WTC11 (cell line): ENCODE measurements around the gene VSTM2L. TPM values are rescaled to one million over a fixed set of nuclear protein-coding genes. Genes with fewer than 3 reads are reported as not detected.

ENCODE experiments used
- ATAC-seq: fragments of 200-7000 bp; cut with Tn5 transposase; 2 replicates; pipeline ENCODE4 v1.10.0; 2021; ENCODE audit warnings: mild to moderate bottlenecking, moderate library complexity
- CTCF ChIA-PET: fragments of 300-600 bp; sonication (Branson Sonifier 250); formaldehyde crosslinking; loops from one replicate; lab custom pipeline; 2021; ENCODE audit warnings: antibody characterized with exemption; lab: Charles Lee
- POLR2A ChIA-PET: fragments of 350-600 bp; sonication (Branson Sonifier 250); formaldehyde crosslinking; loops from one replicate; lab custom pipeline; 2021; ENCODE audit warnings: antibody characterized with exemption; lab: Charles Lee
- DNase-seq: peaks from one replicate; pipeline ENCODE4 v3.0.0; 2021; ENCODE audit warnings: low spot score
- H3K27ac Mint-ChIP-seq: 2 replicates; pipeline ENCODE4 v1.8.0; 2021; ENCODE audit warnings: mixed read lengths
- H3K27me3 Mint-ChIP-seq: 2 replicates; pipeline ENCODE4 v1.8.0; 2021; ENCODE audit warnings: low read depth, mild to moderate bottlenecking, moderate library complexity, mixed read lengths
- H3K36me3 Mint-ChIP-seq: 2 replicates; pipeline ENCODE4 v1.8.0; 2021; ENCODE audit warnings: mixed read lengths
- H3K4me1 Mint-ChIP-seq: 2 replicates; pipeline ENCODE4 v1.8.0; 2022; ENCODE audit warnings: mixed read lengths
- H3K4me3 Mint-ChIP-seq: 2 replicates; pipeline ENCODE4 v1.8.0; 2021; ENCODE audit warnings: mild to moderate bottlenecking, moderate library complexity, mixed read lengths
- H3K9me3 Mint-ChIP-seq: 2 replicates; pipeline ENCODE4 v1.8.0; 2021; ENCODE audit warnings: mixed read lengths
- CREB1 ChIP-seq: sonication (generic); formaldehyde crosslinking; IDR thresholded peaks from 2 replicates; pipeline ENCODE4 v1.8.0; 2023; ENCODE audit warnings: mild to moderate bottlenecking, missing genetic modification reagents
- CREM ChIP-seq: sonication (generic); formaldehyde crosslinking; IDR thresholded peaks from 2 replicates; pipeline ENCODE4 v1.8.1; 2022; ENCODE audit warnings: mild to moderate bottlenecking, missing genetic modification reagents, moderate library complexity
- ELF4 ChIP-seq: sonication (generic); formaldehyde crosslinking; IDR thresholded peaks from 2 replicates; pipeline ENCODE4 v1.8.1; 2022; ENCODE audit warnings: low read depth, mild to moderate bottlenecking, moderate library complexity, missing genetic modification reagents
- GTF2I ChIP-seq: fragments of 250-450 bp; sonication (Bioruptor Pico); conservative IDR thresholded peaks from 2 replicates; pipeline ENCODE4 v1.4.0; 2021; ENCODE audit warnings: mild to moderate bottlenecking
- MXD4 ChIP-seq: fragments of 250-450 bp; sonication (Bioruptor Pico); IDR thresholded peaks from 2 replicates; pipeline ENCODE4 v1.8.0; 2021; ENCODE audit warnings: mild to moderate bottlenecking, moderate library complexity, borderline replicate concordance
- NFE2L1 ChIP-seq: sonication (generic); formaldehyde crosslinking; IDR thresholded peaks from 2 replicates; pipeline ENCODE4 v1.8.1; 2023; ENCODE audit warnings: missing genetic modification reagents
- PRRX2 ChIP-seq: fragments of 250-450 bp; sonication (Bioruptor Pico); IDR thresholded peaks from 2 replicates; pipeline ENCODE4 v1.8.0; 2021; ENCODE audit warnings: mild to moderate bottlenecking
- TEAD1 ChIP-seq: sonication (generic); formaldehyde crosslinking; IDR thresholded peaks from 2 replicates; pipeline ENCODE4 v1.8.0; 2022; ENCODE audit warnings: mild to moderate bottlenecking, missing genetic modification reagents
- total RNA-seq: library from RNA; stranded (reverse); gene quantifications from 3 replicates; pipeline ENCODE4 v1.2.3, GENCODE V29; 2021
- TF ChIP-seq, protein P1 (sequence below): sonication (generic); formaldehyde crosslinking; IDR thresholded peaks from 2 replicates; pipeline ENCODE4 v1.8.0; 2022; ENCODE audit warnings: mild to moderate bottlenecking, missing genetic modification reagents
- TF ChIP-seq, protein P2 (sequence below): fragments of 250-450 bp; sonication (Bioruptor Pico); IDR thresholded peaks from 2 replicates; pipeline ENCODE4 v1.9.0; 2021; ENCODE audit warnings: mild to moderate bottlenecking, borderline replicate concordance
- TF ChIP-seq, protein P3 (sequence below): sonication (generic); formaldehyde crosslinking; IDR thresholded peaks from 2 replicates; pipeline ENCODE4 v1.8.1; 2022; ENCODE audit warnings: low read depth, missing genetic modification reagents, borderline replicate concordance
- TF ChIP-seq, protein P4 (sequence below): sonication (generic); formaldehyde crosslinking; IDR thresholded peaks from 2 replicates; pipeline ENCODE4 v1.8.0; 2022; ENCODE audit warnings: mild to moderate bottlenecking, missing genetic modification reagents

VSTM2L gene
- total RNA-seq, 1 experiment from 2014 or later: 1.9 TPM

DNA sequence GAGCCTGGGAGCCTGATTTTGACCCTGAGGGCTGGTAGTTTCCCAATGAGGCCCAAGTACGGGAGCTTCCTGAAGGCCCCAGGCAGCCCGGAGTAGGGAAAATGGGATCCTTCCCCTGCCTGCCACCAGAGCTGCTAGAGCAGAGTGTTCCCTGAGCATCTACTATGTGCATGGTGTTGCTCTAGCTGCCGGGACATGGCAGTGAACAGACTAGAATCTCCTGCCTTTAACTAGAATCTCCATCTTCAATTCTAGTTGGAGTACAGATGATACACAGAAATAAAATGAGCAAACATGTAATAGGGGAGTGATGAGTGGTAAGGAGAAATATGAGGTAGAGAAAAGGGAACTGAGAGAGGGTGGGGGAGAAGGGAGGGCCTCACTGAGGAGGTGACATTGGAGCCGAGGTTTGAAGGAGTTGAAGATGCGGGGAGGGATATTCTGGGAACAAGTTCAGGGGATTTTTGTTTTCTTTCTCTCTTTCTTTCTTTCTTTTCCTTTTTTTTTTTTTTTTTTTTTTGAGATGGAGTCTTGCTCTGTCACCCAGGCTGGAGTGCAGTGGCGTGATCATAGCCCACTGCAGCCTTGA, 18.5 kb downstream of the VSTM2L start:
- ChIA-PET POLR2A (no interaction called here), CTCF (no interaction called here)
- DNase-seq: no peak
- H3K27me3 Mint-ChIP-seq: peaks cover 10% of the 10 kb centered on the region
- H3K4me1 Mint-ChIP-seq: peaks cover 36% of the 10 kb centered on the region
- ATAC-seq: no peak
- H3K9me3 Mint-ChIP-seq: no peaks in the 10 kb centered on the region
- H3K36me3 Mint-ChIP-seq: no peaks in the 10 kb centered on the region
- no peak overlapping the region for H3K27ac Mint-ChIP-seq
- no peak overlapping the region for H3K4me3 Mint-ChIP-seq
- no peak for TF ChIP-seq GTF2I (CRISPR knock-in tag)
- TF ChIP-seq MXD4 (CRISPR knock-in tag): no peak
- TF ChIP-seq, protein P1, sequence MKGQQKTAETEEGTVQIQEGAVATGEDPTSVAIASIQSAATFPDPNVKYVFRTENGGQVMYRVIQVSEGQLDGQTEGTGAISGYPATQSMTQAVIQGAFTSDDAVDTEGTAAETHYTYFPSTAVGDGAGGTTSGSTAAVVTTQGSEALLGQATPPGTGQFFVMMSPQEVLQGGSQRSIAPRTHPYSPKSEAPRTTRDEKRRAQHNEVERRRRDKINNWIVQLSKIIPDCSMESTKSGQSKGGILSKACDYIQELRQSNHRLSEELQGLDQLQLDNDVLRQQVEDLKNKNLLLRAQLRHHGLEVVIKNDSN (CRISPR knock-in tag): no peak
- TF ChIP-seq TEAD1 (CRISPR knock-in tag): no peak

DNA sequence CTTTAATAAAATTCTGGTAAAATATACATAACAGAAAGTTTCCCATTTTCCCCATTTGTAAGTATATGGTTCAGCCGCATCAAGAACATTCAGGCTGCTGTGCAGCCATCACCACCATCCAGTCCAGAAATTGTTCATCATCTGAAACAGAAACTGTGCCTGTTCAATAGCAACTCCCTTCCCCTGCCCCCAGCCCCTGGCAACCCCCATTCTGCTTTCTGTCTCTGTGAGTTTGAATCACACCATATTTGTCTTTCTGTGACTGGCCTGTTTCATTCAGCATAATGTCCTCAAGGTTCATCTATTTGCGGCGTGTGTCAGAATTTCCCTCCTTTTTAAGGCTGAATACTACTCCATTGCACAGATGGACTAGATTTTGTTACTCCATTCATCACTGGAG, 19.1 kb downstream of the VSTM2L start:
- H3K4me3 Mint-ChIP-seq: no peak overlapping the region
- ChIA-PET POLR2A (no interaction called here), CTCF (interaction anchor here (0.6 kb wide), 1 partner anchor 298 kb away, joined by 3 read pairs; no protein-coding TSS in a partner anchor)
- peaks cover 30% of the 10 kb centered on the region for H3K4me1 Mint-ChIP-seq
- ATAC-seq (no peak), DNase-seq (no peak)
- TF ChIP-seq ELF4 (CRISPR knock-in tag): no peak
- TF ChIP-seq, protein P2, sequence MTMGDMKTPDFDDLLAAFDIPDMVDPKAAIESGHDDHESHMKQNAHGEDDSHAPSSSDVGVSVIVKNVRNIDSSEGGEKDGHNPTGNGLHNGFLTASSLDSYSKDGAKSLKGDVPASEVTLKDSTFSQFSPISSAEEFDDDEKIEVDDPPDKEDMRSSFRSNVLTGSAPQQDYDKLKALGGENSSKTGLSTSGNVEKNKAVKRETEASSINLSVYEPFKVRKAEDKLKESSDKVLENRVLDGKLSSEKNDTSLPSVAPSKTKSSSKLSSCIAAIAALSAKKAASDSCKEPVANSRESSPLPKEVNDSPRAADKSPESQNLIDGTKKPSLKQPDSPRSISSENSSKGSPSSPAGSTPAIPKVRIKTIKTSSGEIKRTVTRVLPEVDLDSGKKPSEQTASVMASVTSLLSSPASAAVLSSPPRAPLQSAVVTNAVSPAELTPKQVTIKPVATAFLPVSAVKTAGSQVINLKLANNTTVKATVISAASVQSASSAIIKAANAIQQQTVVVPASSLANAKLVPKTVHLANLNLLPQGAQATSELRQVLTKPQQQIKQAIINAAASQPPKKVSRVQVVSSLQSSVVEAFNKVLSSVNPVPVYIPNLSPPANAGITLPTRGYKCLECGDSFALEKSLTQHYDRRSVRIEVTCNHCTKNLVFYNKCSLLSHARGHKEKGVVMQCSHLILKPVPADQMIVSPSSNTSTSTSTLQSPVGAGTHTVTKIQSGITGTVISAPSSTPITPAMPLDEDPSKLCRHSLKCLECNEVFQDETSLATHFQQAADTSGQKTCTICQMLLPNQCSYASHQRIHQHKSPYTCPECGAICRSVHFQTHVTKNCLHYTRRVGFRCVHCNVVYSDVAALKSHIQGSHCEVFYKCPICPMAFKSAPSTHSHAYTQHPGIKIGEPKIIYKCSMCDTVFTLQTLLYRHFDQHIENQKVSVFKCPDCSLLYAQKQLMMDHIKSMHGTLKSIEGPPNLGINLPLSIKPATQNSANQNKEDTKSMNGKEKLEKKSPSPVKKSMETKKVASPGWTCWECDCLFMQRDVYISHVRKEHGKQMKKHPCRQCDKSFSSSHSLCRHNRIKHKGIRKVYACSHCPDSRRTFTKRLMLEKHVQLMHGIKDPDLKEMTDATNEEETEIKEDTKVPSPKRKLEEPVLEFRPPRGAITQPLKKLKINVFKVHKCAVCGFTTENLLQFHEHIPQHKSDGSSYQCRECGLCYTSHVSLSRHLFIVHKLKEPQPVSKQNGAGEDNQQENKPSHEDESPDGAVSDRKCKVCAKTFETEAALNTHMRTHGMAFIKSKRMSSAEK: no peak
- TF ChIP-seq, protein P3, sequence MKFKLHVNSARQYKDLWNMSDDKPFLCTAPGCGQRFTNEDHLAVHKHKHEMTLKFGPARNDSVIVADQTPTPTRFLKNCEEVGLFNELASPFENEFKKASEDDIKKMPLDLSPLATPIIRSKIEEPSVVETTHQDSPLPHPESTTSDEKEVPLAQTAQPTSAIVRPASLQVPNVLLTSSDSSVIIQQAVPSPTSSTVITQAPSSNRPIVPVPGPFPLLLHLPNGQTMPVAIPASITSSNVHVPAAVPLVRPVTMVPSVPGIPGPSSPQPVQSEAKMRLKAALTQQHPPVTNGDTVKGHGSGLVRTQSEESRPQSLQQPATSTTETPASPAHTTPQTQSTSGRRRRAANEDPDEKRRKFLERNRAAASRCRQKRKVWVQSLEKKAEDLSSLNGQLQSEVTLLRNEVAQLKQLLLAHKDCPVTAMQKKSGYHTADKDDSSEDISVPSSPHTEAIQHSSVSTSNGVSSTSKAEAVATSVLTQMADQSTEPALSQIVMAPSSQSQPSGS: no peak
- no peak for TF ChIP-seq CREB1 (CRISPR knock-in tag)
- H3K36me3 Mint-ChIP-seq: no peaks in the 10 kb centered on the region
- no peaks in the 10 kb centered on the region for H3K9me3 Mint-ChIP-seq
- peaks cover 4% of the 10 kb centered on the region; the same call in 1 of the 2 replicates for H3K27me3 Mint-ChIP-seq
- H3K27ac Mint-ChIP-seq: no peak overlapping the region

DNA sequence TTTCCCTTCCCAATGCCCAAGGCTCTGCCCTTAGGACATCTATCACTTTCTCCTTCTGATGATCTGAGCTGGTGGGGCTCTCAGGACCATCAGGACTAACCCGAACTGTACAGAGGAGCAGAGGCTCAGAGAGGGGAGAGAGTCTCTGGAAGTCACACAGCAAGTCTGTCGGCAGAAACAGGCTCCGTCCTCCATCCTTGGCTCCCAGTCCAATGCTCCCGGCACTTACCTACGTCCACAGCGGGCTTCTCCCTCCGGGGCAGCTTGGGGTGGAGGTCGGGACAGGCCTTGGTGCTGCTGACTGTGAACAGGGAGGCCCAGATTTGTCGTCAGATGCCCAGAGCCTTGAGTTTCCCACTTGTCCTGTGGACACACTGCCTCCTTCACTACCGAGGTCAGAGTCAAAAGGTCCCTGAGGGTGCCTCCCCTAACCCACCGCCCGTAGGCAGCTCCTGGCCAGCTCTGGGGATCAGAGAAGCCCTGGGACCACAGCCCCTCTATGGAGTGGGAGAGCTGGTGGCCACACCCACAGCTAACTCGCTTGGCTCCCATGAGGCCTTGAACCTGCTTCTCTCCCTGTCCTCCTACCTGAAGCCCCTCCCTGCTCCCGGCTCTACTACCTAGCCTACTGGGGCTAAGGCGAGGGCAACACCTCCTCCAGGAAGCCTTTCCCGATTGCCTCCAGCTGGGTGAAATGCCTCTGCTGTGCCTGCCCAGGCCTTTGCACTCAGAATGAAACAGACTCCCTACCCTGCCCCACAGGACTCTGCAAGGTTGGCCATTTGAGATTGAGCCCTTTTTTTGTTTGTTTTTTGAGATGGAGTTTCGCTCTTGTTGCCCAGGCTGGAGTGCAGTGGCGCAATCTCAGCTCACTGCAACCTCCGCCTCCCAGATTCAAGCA, 22.6 kb downstream of the VSTM2L start:
- no peak for DNase-seq
- H3K4me1 Mint-ChIP-seq: peaks cover 17% of the 10 kb centered on the region
- CTCF ChIA-PET: interaction anchor here (0.8 to 2.1 kb wide), 7 partner anchors 11 to 349 kb away, joined by 3 to 10 read pairs (median 4); no protein-coding TSS in a partner anchor
- TF ChIP-seq, protein P4, sequence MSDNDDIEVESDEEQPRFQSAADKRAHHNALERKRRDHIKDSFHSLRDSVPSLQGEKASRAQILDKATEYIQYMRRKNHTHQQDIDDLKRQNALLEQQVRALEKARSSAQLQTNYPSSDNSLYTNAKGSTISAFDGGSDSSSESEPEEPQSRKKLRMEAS: no peak
- TF ChIP-seq PRRX2 (no peak), CREM (CRISPR knock-in tag) (no peak), NFE2L1 (no peak)
- TF ChIP-seq, all 79 proteins: peak for 0
- no peaks in the 10 kb centered on the region; the same call in 1 of the 2 replicates for H3K27me3 Mint-ChIP-seq
- no peaks in the 10 kb centered on the region for H3K36me3 Mint-ChIP-seq
- H3K4me3 Mint-ChIP-seq: no peak overlapping the region
- POLR2A ChIA-PET: interaction anchor here (0.6 kb wide), 2 partner anchors 67 to 327 kb away, joined by 3 to 5 read pairs; no protein-coding TSS in a partner anchor
- H3K27ac Mint-ChIP-seq: no peak overlapping the region
- ATAC-seq: peak; percentile 86
- no peaks in the 10 kb centered on the region for H3K9me3 Mint-ChIP-seq
